ENCODE measurements around the gene SFT2D1.

SFT2D1 gene

GRCh38 chr6:166360243-166361076 is 18.1 kb upstream of the SFT2D1 start:
- CTCF ChIA-PET, result interaction anchor here (0.7 to 2.0 kb wide), 4 partner anchors 21 to 409 kb away, joined by 3 to 7 read pairs (median 4); no protein-coding TSS in a partner anchor

DNA sequence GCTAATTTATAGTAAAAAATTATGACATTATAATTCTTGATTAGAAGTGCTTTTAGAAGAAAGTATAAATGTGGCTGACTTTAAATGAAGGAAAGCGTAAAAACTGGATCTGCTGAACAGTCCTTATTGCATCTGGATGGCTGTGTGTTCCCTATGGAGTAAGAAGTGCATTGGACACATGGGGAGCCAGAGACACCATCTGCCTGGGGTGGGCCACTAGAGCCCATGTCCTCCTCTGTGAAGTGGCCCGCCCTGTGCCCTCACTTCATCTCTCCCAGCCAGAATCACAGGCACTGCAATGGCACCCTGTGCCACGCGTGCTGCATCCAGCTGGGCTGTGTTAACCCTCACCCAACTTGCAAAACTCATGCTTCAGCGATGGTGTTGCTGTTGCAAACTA is 13.2 kb upstream of the SFT2D1 start:
- ChIA-PET POLR2A (no interaction called here), CTCF (no interaction called here)
- TF ChIP-seq, protein P1, sequence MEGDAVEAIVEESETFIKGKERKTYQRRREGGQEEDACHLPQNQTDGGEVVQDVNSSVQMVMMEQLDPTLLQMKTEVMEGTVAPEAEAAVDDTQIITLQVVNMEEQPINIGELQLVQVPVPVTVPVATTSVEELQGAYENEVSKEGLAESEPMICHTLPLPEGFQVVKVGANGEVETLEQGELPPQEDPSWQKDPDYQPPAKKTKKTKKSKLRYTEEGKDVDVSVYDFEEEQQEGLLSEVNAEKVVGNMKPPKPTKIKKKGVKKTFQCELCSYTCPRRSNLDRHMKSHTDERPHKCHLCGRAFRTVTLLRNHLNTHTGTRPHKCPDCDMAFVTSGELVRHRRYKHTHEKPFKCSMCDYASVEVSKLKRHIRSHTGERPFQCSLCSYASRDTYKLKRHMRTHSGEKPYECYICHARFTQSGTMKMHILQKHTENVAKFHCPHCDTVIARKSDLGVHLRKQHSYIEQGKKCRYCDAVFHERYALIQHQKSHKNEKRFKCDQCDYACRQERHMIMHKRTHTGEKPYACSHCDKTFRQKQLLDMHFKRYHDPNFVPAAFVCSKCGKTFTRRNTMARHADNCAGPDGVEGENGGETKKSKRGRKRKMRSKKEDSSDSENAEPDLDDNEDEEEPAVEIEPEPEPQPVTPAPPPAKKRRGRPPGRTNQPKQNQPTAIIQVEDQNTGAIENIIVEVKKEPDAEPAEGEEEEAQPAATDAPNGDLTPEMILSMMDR (IDR thresholded peaks at IDR 0.05; ENCODE audit: insufficient read depth, low read length, missing control alignments), result no peak
- no peak for DNase-seq (ENCODE audit: low read depth, low spot score)
- H3K4me3 ChIP-seq (ENCODE audit: low read depth, low read length), result no peak overlapping the region

More at GRCh38 chr6:166360243-166361076, 18.1 kb upstream of the SFT2D1 start:
- POLR2A ChIA-PET, result no interaction called here
- no peak for DNase-seq (ENCODE audit: low read depth, low spot score)
- TF ChIP-seq, protein P1 (IDR thresholded peaks at IDR 0.05; ENCODE audit: insufficient read depth, low read length, missing control alignments), result no peak
- no peak overlapping the region for H3K4me3 ChIP-seq (ENCODE audit: low read depth, low read length)

GRCh38 chr6:166354965-166355364 is 12.6 kb upstream of the SFT2D1 start:
- no peak for DNase-seq (ENCODE audit: low read depth, low spot score)
- POLR2A ChIA-PET, result no interaction called here
- no peak overlapping the region for H3K4me3 ChIP-seq (ENCODE audit: low read depth, low read length)
- TF ChIP-seq, protein P1 (IDR thresholded peaks at IDR 0.05; ENCODE audit: insufficient read depth, low read length, missing control alignments), result no peak
- CTCF ChIA-PET, result no interaction called here

GRCh38 chr6:166354143-166354542 is 11.8 kb upstream of the SFT2D1 start:
- CTCF ChIA-PET, result interaction anchor here (1.0 kb wide), 1 partner anchor 27 kb away, joined by 3 read pairs; no protein-coding TSS in a partner anchor
- POLR2A ChIA-PET, result no interaction called here
- no peak overlapping the region for H3K4me3 ChIP-seq (ENCODE audit: low read depth, low read length)
- no peak for DNase-seq (ENCODE audit: low read depth, low spot score)
- TF ChIP-seq, protein P1 (IDR thresholded peaks at IDR 0.05; ENCODE audit: insufficient read depth, low read length, missing control alignments), result no peak

DNA sequence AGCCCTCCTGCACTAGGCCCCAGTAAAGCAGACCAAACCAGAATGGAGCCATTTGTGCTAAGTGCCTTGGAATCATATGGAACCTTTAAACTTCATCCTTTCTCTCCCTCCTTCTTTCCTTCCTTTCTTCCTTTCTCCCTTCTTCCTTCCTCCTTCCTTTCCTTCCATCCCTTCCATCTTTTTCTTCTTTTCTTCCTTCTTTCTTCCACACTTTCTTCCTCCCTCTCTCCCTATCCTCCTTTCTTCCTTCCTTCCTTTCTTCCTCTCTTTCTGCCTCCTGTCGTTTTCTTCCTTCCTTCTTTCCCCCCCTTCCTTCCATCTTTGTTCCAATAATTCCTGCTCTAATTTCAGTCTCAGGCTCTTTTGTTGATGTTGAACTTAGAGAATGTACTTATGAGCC is 11.2 kb upstream of the SFT2D1 start:
- ChIA-PET CTCF (interaction anchor here (1.0 kb wide), 1 partner anchor 28 kb away, joined by 3 read pairs; no protein-coding TSS in a partner anchor), POLR2A (no interaction called here)
- TF ChIP-seq, protein P1 (IDR thresholded peaks at IDR 0.05; ENCODE audit: insufficient read depth, low read length, missing control alignments), result no peak
- no peak for DNase-seq (ENCODE audit: low read depth, low spot score)
- H3K4me3 ChIP-seq (ENCODE audit: low read depth, low read length), result no peak overlapping the region

- CTCF ChIA-PET, result no interaction called here
- no peak for DNase-seq (ENCODE audit: low read depth, low spot score)
- no peak overlapping the region for H3K4me3 ChIP-seq (ENCODE audit: low read depth, low read length)
- POLR2A ChIA-PET, result no interaction called here
- TF ChIP-seq, protein P1 (IDR thresholded peaks at IDR 0.05; ENCODE audit: insufficient read depth, low read length, missing control alignments), result no peak
Measured at GRCh38 chr6:166352923-166353322, 10.6 kb upstream of the SFT2D1 start.
